IPS DF 4.7 (cell line): Measurements from ENCODE around the gene PROM2.

ENCODE experiments used
- DNase-seq: peaks from one replicate; pipeline ENCODE4 v3.0.0-alpha.2; 2013; ENCODE audit warnings: low spot score; ENCODE audit errors: extremely low read depth

The PROM2 gene

GRCh38 chr2:95306336-95306895 is 32.2 kb downstream of the PROM2 start:
- no peak for DNase-seq

GRCh38 chr2:95307036-95307435 is 32.8 kb downstream of the PROM2 start:
- no peak for DNase-seq

GRCh38 chr2:95307878-95308277 is 33.6 kb downstream of the PROM2 start:
- DNase-seq = no peak

- no peak for DNase-seq
These were observed 34.3 kb downstream of the PROM2 start for GRCh38 chr2:95308426-95308990.

- DNase-seq = no peak
These were observed 35.4 kb downstream of the PROM2 start for GRCh38 chr2:95309599-95309998.

GRCh38 chr2:95310216-95310615 is 36.0 kb downstream of the PROM2 start:
- DNase-seq = no peak

- DNase-seq = no peak
These were observed 36.4 kb downstream of the PROM2 start for GRCh38 chr2:95310651-95311050.

GRCh38 chr2:95311815-95312542 is 37.7 kb downstream of the PROM2 start:
- no peak for DNase-seq

GRCh38 chr2:95312543-95313201 is 38.4 kb downstream of the PROM2 start:
- DNase-seq = no peak

- DNase-seq = no peak
These were observed 39.3 kb downstream of the PROM2 start for GRCh38 chr2:95313296-95314131.

- no peak for DNase-seq
These were observed 40.3 kb downstream of the PROM2 start for GRCh38 chr2:95314598-95314963.

- no peak for DNase-seq
These were observed 40.8 kb downstream of the PROM2 start for GRCh38 chr2:95314964-95315611.

GRCh38 chr2:95315801-95316411 is 41.7 kb downstream of the PROM2 start:
- DNase-seq = no peak

GRCh38 chr2:95316466-95317122 is 42.3 kb downstream of the PROM2 start:
- no peak for DNase-seq

GRCh38 chr2:95317123-95317500 is 42.9 kb downstream of the PROM2 start:
- no peak for DNase-seq

- no peak for DNase-seq
These were observed 43.6 kb downstream of the PROM2 start for GRCh38 chr2:95317665-95318425.

GRCh38 chr2:95318431-95319220 is 44.4 kb downstream of the PROM2 start:
- DNase-seq = no peak

- no peak for DNase-seq
These were observed 45.5 kb downstream of the PROM2 start for GRCh38 chr2:95319481-95320343.
